ENCODE data around the gene ASAP2.

Gene ASAP2

DNA sequence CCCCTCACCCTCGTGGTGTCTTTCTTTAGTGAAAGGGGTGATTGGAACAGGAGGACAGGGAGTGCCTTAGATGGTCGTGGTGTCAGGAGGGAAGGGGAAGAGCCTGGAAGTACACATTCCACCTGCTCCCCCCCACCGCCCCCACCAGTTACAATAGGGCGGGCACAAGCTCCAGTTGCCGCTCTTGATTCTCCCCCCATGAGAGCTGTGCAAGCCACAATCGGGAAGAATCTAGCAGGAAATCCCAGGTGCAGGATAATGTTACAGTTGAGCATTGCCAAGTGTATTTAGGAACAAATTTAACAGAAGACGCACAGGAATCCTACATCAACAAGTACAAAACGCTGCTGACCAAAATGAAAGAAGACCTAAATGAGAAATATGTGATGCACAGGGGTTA lies 73.6 kb downstream of the ASAP2 start:
- TF ChIP-seq, protein P1, sequence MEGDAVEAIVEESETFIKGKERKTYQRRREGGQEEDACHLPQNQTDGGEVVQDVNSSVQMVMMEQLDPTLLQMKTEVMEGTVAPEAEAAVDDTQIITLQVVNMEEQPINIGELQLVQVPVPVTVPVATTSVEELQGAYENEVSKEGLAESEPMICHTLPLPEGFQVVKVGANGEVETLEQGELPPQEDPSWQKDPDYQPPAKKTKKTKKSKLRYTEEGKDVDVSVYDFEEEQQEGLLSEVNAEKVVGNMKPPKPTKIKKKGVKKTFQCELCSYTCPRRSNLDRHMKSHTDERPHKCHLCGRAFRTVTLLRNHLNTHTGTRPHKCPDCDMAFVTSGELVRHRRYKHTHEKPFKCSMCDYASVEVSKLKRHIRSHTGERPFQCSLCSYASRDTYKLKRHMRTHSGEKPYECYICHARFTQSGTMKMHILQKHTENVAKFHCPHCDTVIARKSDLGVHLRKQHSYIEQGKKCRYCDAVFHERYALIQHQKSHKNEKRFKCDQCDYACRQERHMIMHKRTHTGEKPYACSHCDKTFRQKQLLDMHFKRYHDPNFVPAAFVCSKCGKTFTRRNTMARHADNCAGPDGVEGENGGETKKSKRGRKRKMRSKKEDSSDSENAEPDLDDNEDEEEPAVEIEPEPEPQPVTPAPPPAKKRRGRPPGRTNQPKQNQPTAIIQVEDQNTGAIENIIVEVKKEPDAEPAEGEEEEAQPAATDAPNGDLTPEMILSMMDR (IDR thresholded peaks at IDR 0.05; ENCODE audit: insufficient read depth, low read length, missing control alignments), result no peak
- no peak for DNase-seq (ENCODE audit: low read depth, low spot score)
- ChIA-PET POLR2A (no interaction called here), CTCF (no interaction called here)
- H3K4me3 ChIP-seq (ENCODE audit: low read depth, low read length), result no peak overlapping the region

DNA sequence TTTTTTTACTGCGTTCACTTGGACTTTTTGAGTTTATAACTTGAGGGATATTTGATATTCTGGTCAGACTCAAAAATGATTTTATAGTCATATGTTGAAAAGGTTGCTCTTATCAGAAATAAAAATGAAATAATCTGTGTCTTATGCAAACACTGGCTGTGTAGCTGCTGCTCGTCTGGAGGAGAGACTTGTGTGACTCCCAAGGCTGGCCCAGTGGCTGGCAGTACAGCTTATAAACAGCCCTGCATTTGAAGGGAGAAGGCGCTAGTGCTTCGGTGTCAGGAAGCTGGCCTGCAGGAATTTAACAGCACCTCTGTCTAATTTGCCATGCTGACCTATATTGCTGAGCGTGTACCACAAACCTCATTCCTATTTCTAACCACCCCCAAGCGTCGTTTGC lies 74.5 kb downstream of the ASAP2 start:
- POLR2A ChIA-PET, result no interaction called here
- CTCF ChIA-PET, result no interaction called here
- DNase-seq (ENCODE audit: low read depth, low spot score), result no peak
- TF ChIP-seq, protein P1 (IDR thresholded peaks at IDR 0.05; ENCODE audit: insufficient read depth, low read length, missing control alignments), result no peak
- H3K4me3 ChIP-seq (ENCODE audit: low read depth, low read length), result no peak overlapping the region

DNA sequence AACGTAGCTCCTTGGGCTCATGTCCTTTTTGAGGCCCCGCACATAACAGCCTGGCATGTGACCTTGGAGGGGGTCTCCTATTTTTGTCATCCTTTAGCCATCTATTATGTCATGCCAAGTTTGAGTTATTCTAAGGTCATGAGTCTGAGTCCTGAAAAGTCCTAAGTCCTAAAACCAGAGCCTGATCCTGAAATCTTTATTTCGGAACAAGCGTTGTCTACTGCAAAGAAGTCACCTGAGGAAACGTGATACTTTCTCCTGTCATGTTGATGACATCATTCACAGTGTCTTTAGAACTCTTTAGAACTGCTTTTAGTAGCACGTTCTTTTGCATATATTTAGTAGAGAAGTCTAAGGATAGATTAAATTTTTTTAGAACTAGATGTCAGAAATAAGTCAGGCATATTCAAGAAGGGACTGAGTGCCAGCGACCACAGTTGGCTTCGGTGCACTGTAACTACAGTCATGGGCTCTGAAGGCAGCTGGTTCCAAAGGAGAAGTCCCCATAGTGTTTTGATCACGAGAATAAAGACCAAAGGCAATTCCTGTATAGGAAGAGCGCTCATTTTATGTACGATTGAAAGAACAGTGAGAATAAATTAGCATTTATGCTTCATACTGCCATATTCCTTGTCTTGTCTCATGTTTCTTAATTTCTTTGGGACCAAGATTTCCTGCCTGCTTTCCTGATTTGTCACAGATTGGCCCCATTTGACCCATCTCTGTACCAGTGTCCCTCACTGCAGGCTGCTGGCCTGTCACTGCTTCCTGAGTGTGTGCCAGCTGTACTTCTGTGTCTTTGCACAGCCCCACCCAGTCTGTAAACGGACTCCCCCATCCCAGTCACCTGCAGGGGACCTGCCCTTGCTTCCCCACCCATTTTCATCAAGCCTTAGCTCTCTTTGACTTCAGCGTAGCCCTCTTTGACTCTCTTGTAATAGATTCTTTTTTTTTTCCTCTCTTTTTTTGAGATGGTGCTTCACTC lies 75.8 kb downstream of the ASAP2 start:
- POLR2A ChIA-PET, result no interaction called here
- H3K4me3 ChIP-seq (ENCODE audit: low read depth, low read length), result no peak overlapping the region
- DNase-seq (ENCODE audit: low read depth, low spot score), result no peak
- CTCF ChIA-PET, result no interaction called here
- TF ChIP-seq, protein P1 (IDR thresholded peaks at IDR 0.05; ENCODE audit: insufficient read depth, low read length, missing control alignments), result no peak

DNA sequence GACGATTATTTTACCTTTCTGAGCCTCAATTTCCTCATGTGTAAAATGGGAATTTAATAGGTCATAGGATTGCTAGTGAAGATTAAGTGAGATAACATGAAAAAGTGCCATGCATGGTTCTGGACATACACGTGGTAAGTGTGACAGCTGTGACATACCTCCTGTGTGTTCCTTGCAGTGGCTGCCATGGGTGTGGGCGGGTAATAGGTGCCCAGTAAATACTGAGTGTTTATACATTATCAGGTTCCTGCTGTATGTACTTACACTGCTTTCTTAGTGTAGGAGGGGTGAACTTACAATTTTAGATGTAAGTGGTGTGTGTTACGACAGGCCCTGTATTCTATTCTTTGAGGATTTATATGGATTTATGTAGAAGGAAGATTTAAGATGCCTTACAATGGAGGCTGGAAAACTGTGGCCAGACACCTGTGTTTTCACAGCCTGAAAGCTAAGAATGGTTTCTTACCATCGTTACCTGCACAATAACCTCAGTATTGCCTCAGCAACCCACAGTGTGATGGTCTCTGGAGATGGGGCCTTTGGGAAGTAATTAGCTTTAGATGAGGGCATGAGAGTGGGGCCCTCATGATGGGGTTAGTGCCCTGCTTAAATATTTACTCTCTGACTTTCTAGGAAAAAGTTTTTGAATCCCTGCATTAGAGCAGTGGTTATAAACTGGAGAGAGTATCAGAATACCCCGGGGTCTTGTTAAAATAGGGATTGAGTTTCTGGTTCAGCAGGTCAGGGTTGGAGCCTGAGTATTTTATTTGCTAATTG lies 78.1 kb downstream of the ASAP2 start:
- TF ChIP-seq, protein P1 (IDR thresholded peaks at IDR 0.05; ENCODE audit: insufficient read depth, low read length, missing control alignments), result no peak
- CTCF ChIA-PET, result interaction anchor here (1.3 to 2.0 kb wide), 2 partner anchors 9 to 11 kb away, joined by 8 read pairs; no protein-coding TSS in a partner anchor
- no peak overlapping the region for H3K4me3 ChIP-seq (ENCODE audit: low read depth, low read length)
- DNase-seq (ENCODE audit: low read depth, low spot score), result no peak
- POLR2A ChIA-PET, result no interaction called here

DNA sequence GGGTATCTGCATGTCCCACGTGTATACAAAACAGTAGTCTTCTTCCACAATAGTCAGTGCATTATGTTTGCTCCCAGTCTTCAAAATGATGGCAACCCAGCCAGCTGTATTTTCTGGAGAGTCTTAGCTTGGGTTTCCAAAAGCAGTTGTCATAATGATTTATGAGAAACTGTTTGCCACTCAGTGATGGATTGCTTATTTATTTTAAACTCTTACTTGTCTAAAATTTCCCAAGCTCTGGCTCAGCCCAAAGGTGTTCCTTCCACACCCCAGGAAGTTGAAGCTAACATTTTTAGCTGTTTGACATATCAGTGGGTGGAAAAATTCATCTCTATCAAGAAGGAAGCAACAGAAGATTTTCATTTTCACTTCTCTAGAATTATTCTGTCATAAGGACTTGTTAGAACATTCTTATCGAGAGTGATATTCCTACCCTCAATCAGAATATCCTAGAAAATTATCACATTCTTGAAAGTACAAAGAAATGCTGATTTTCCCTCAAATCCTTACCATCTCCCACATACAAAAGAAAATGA lies 78.8 kb downstream of the ASAP2 start:
- CTCF ChIA-PET, result interaction anchor here (1.3 to 2.0 kb wide), 2 partner anchors 10 to 12 kb away, joined by 8 read pairs; no protein-coding TSS in a partner anchor
- POLR2A ChIA-PET, result no interaction called here
- H3K4me3 ChIP-seq (ENCODE audit: low read depth, low read length), result no peak overlapping the region
- TF ChIP-seq, protein P1 (IDR thresholded peaks at IDR 0.05; ENCODE audit: insufficient read depth, low read length, missing control alignments), result no peak
- no peak for DNase-seq (ENCODE audit: low read depth, low spot score)

DNA sequence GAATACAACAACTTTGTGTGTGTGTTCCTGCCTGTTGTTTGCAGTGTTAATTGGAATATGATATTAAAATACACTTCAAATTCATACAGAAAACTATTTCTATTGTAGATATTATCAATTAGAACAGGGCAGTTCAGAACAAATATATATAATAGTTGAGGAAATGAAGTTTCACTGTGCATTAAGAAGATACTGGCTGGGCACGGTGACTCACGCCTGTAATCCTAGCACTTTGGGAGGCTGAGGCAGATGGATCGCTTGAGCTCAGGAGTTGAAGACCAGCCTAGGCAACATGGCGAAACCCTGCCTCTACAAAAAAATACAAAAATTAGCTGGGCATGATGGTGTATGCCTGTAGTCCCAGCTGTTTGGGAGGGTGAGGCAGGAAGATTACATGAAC lies 79.3 kb downstream of the ASAP2 start:
- no peak for DNase-seq (ENCODE audit: low read depth, low spot score)
- TF ChIP-seq, protein P1 (IDR thresholded peaks at IDR 0.05; ENCODE audit: insufficient read depth, low read length, missing control alignments), result no peak
- H3K4me3 ChIP-seq (ENCODE audit: low read depth, low read length), result no peak overlapping the region
- CTCF ChIA-PET, result interaction anchor here (1.2 to 2.0 kb wide), 2 partner anchors 12 kb away, joined by 3 to 8 read pairs; no protein-coding TSS in a partner anchor
- POLR2A ChIA-PET, result no interaction called here
